Naive thymus-derived CD4-positive, alpha-beta T cell (primary cell): Measurements from ENCODE around the gene MTG1. TPM values are rescaled to one million over a fixed set of nuclear protein-coding genes. Genes with fewer than 3 reads are reported as not detected.
A peak's percentile ranks its signal among the peaks of the same experiment; 100 is the strongest.

Experiments
- ATAC-seq: fragments of 150-1000 bp; cut with Tn5 transposase; 2 replicates; pipeline ENCODE4 v1.10.0; 2021; ENCODE audit warnings: mild to moderate bottlenecking, moderate library complexity
- CTCF ChIA-PET: fragments of 350-600 bp; sonication (Branson Sonifier 250); formaldehyde crosslinking; loops from one replicate; lab custom pipeline; 2021; ENCODE audit warnings: antibody characterized with exemption; lab: Charles Lee
- POLR2A ChIA-PET: fragments of 350-600 bp; sonication (Branson Sonifier 250); formaldehyde crosslinking; loops from one replicate; lab custom pipeline; 2021; ENCODE audit warnings: antibody characterized with exemption, inconsistent platforms; lab: Charles Lee
- DNase-seq, 9 donors: peaks; one replicate each; pipeline versions ENCODE4 v3.0.0 to v3.0.0-alpha.2; 2020 to 2022; ENCODE audit warnings: mixed read lengths in 1 of 9
- H3K27ac ChIP-seq: one replicate; pipeline ENCODE4 v1.7.0; 2013; ENCODE audit warnings: mild to moderate bottlenecking, low read depth, low read length, moderate library complexity
- H3K27me3 ChIP-seq, 2 donors: one replicate each; pipeline ENCODE4 v1.7.0; 2013; ENCODE audit warnings: low read length in 2 of 2, mild to moderate bottlenecking in 2 of 2, moderate library complexity in 2 of 2; ENCODE audit not compliant: control insufficient read depth in 2 of 2, insufficient read depth in 2 of 2
- H3K36me3 ChIP-seq, 3 experiments: 1 replicate in 2 of 3; 2 replicates in 1 of 3; pipeline ENCODE4 v1.7.0; 2013; ENCODE audit warnings: low read length in 3 of 3, mild to moderate bottlenecking in 3 of 3, moderate library complexity in 1 of 3; ENCODE audit not compliant: insufficient read depth in 3 of 3, control insufficient read depth in 2 of 3
- H3K4me1 ChIP-seq, 2 donors: one replicate each; pipeline ENCODE4 v1.7.0; 2013; ENCODE audit warnings: low read length in 2 of 2, mild to moderate bottlenecking in 2 of 2, moderate library complexity in 1 of 2; ENCODE audit not compliant: control insufficient read depth in 2 of 2, insufficient read depth in 2 of 2
- H3K4me3 ChIP-seq: 2 replicates; pipeline ENCODE4 v1.7.0; 2013; ENCODE audit warnings: mild to moderate bottlenecking, low read length
- H3K9me3 ChIP-seq, 3 experiments: 1 replicate in 2 of 3; 2 replicates in 1 of 3; pipeline ENCODE4 v1.7.0; 2013; ENCODE audit warnings: low read length in 3 of 3; ENCODE audit not compliant: control insufficient read depth in 2 of 3
- H3K27ac Mint-ChIP-seq, 9 donors: one replicate each; pipeline ENCODE4 v1.8.0; 2020 to 2022; ENCODE audit warnings: mixed read lengths in 9 of 9, mild to moderate bottlenecking in 8 of 9, moderate library complexity in 5 of 9, inconsistent platforms in 2 of 9
- H3K27me3 Mint-ChIP-seq, 5 donors: one replicate each; pipeline ENCODE4 v1.8.0; 2021 to 2022; ENCODE audit warnings: mixed read lengths in 5 of 5, mild to moderate bottlenecking in 1 of 5
- H3K36me3 Mint-ChIP-seq, 5 donors: one replicate each; pipeline ENCODE4 v1.8.0; 2020 to 2022; ENCODE audit warnings: mixed read lengths in 5 of 5, mild to moderate bottlenecking in 3 of 5, inconsistent platforms in 1 of 5
- H3K4me1 Mint-ChIP-seq, 7 donors: one replicate each; pipeline ENCODE4 v1.8.0; 2020 to 2022; ENCODE audit warnings: mixed read lengths in 7 of 7, mild to moderate bottlenecking in 3 of 7, inconsistent platforms in 1 of 7
- H3K4me3 Mint-ChIP-seq, 10 donors: one replicate each; pipeline ENCODE4 v1.8.0; 2020 to 2022; ENCODE audit warnings: mild to moderate bottlenecking in 10 of 10, mixed read lengths in 10 of 10, moderate library complexity in 6 of 10, inconsistent platforms in 2 of 10
- H3K9me3 Mint-ChIP-seq, 11 donors: one replicate each; pipeline ENCODE4 v1.8.0; 2020 to 2022; ENCODE audit warnings: mixed read lengths in 11 of 11, mild to moderate bottlenecking in 4 of 11, inconsistent platforms in 1 of 11, moderate library complexity in 1 of 11
- intact Hi-C, 2 donors: fragments of 100-400 bp; cut with micrococcal nuclease; formaldehyde crosslinking; loops; one replicate each; pipeline ENCODE4 v1.15.1; 2023
- polyA plus RNA-seq, 2 donors: library from polyadenylated mRNA; unstranded; fragments of 300-500 nt; fragmentation: Illumina TruSeq; gene quantifications; one replicate each; pipeline ENCODE4 v1.2.3, GENCODE V29; 2021
- total RNA-seq, 6 experiments: library from RNA in 5 of 6; stranded (reverse) in 5 of 6; gene quantifications; 1 replicate in 5 of 6; 2 replicates in 1 of 6; pipeline ENCODE4 v1.2.3 and lab custom pipeline; 2021 to 2026

MTG1 gene
- total and polyA plus RNA-seq, 7 experiments from 2014 or later, result 25.6 to 67.1 (median 51.2) TPM

- H3K4me1 ChIP-seq, result peaks cover 0 to 3% of the 10 kb centered on the region in 2 donors
- Mint-ChIP-seq H3K4me1 (peaks cover 0 to 18% (median 10%) of the 10 kb centered on the region in 7 donors), H3K27ac (peak overlapping the region in 3 of 9 donors; percentile 14 to 65 (median 46)), H3K4me3 (peak overlapping the region; percentile 23 to 87 (median 57)), H3K9me3 (no peaks in the 10 kb centered on the region), H3K27me3 (peaks cover 0 to 14% (median 0%) of the 10 kb centered on the region in 5 donors), H3K36me3 (no peaks in the 10 kb centered on the region)
- no peaks in the 10 kb centered on the region for H3K27me3 ChIP-seq
- no peak overlapping the region for H3K4me3 ChIP-seq
- H3K9me3 ChIP-seq, result no peaks in the 10 kb centered on the region
- DNase-seq, result no peak
- ChIA-PET POLR2A (interaction anchor here (0.8 to 6.0 kb wide), 5 partner anchors 8 to 21 kb away, joined by 3 to 47 read pairs (median 3); partner anchors contain the start of gene MTG1), CTCF (interaction anchor here (0.8 to 1.1 kb wide), 2 partner anchors 41 to 59 kb away, joined by 3 to 4 read pairs; partner anchors contain the start of gene CALY)
- peaks cover 0 to 7% (median 0%) of the 10 kb centered on the region in 3 experiments for H3K36me3 ChIP-seq
- H3K27ac ChIP-seq, result no peak overlapping the region
- intact Hi-C loops, result loop anchor here (5.0 to 10.0 kb wide), 2 partner anchors 840 to 842 kb away; partner anchors contain the start of gene INPP5A (in 2 of the 2)
- no peak for ATAC-seq
Measured at GRCh38 chr10:133377025-133377817, 16.7 kb upstream of the MTG1 start.

DNA sequence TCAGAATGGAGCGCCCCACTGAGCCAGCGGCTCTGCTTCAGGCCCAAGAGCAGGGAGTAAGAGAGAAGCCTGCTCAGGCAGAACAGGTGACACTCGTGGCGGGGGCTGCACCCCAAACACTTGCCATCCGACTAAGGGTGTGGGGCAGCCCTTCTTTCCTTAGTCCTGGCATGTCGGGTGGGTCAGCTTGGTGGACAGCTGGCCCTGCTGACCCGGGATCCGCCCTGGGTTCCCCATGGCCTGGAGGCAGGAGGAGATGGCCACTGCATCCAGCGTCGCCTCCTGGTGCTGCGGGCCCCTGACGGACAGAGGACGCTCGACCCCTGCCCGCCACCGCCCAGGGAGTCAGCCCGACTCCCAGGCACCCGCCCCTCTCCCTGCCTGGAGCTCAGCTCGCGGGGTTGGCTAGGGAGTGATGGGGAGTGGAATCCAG lies 16.1 kb upstream of the MTG1 start:
- H3K9me3 Mint-ChIP-seq, result no peaks in the 10 kb centered on the region
- H3K4me1 Mint-ChIP-seq, result peaks cover 0 to 18% (median 10%) of the 10 kb centered on the region in 7 donors
- ATAC-seq (no peak), DNase-seq (no peak)
- Histone ChIP-seq H3K36me3 (peaks cover 0 to 7% (median 0%) of the 10 kb centered on the region in 3 experiments), H3K9me3 (no peaks in the 10 kb centered on the region), H3K27me3 (no peaks in the 10 kb centered on the region), H3K4me3 (peak overlapping the region; percentile 92), H3K4me1 (peaks cover 0 to 3% of the 10 kb centered on the region in 2 donors), H3K27ac (peak overlapping the region; percentile 37)
- ChIA-PET POLR2A (interaction anchor here (1.1 to 6.0 kb wide), 4 partner anchors 8 to 17 kb away, joined by 3 to 47 read pairs (median 4); partner anchors contain the start of gene MTG1), CTCF (interaction anchor here (0.8 to 1.1 kb wide), 2 partner anchors 41 to 59 kb away, joined by 3 to 4 read pairs; partner anchors contain the start of gene CALY)
- peak overlapping the region; percentile 82 to 90 (median 86) for H3K4me3 Mint-ChIP-seq
- peaks cover 0 to 14% (median 0%) of the 10 kb centered on the region in 5 donors for H3K27me3 Mint-ChIP-seq
- H3K36me3 Mint-ChIP-seq, result no peaks in the 10 kb centered on the region
- H3K27ac Mint-ChIP-seq, result peak overlapping the region in 3 of 9 donors; percentile 33 to 78 (median 75)
- intact Hi-C loops, result loop anchor here (1.0 to 10.0 kb wide), 8 partner anchors 12 to 843 kb away; partner anchors contain the start of genes FUOM (in 2 of the 2), INPP5A (in 2 of the 2) and MTG1 (in 1 of the 2)

GRCh38 chr10:133378251-133379096 lies 15.5 kb upstream of the MTG1 start:
- CTCF ChIA-PET, result interaction anchor here (0.8 to 1.1 kb wide), 2 partner anchors 42 to 60 kb away, joined by 3 to 4 read pairs; partner anchors contain the start of gene CALY
- peaks cover 0 to 3% of the 10 kb centered on the region in 2 donors for H3K4me1 ChIP-seq

DNA sequence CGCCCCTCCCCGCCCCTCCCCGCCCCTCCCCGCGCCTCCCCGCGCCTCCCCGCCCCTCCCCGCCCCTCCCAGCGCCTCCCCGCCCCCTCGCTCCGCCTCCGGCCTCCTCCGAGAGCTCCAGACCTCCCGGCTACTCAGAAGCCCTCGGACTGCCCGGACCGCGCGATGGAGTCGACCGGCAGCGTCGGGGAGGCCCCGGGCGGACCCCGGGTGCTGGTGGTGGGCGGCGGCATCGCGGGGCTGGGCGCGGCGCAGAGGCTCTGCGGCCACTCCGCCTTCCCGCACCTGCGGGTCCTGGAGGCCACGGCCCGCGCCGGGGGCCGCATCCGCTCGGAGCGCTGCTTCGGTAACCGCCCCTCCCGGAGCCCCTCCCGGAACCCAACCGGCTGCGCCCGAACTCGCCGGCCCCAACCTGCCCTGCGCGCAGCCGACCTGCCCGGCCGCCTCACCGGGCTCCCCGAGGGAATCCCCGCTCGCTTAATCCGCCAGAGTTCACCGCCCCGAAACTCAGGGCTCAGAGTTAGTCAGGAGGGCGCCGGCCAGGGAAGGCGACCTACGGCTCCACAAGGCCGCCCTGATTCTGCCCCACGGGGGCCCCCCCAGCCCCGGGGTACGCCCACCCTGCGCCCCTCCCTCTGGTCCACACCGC lies 14.7 kb upstream of the MTG1 start, which contains the start of gene PAOX:
PAOX (plus strand) TSS at position 111 of the 649 bp plus-strand sequence; CDS start at position 166, 55 bp downstream.
- intact Hi-C loops, result loop anchor here (1.0 to 10.0 kb wide), 6 partner anchors 10 to 844 kb away; partner anchors contain the start of genes INPP5A (in 2 of the 2) and MTG1 (in 1 of the 2)
- ChIA-PET CTCF (no interaction called here), POLR2A (interaction anchor here (1.4 to 6.0 kb wide), 2 partner anchors 10 to 14 kb away, joined by 4 to 47 read pairs; no protein-coding TSS in a partner anchor)
- Mint-ChIP-seq H3K36me3 (no peaks in the 10 kb centered on the region), H3K27ac (peak within 1 kb of the TSS in 5 of 9 donors; percentile 33 to 84 (median 75)), H3K9me3 (no peaks in the 10 kb centered on the region), H3K4me3 (peak within 1 kb of the TSS; percentile 82 to 90 (median 86)), H3K27me3 (peaks cover 0 to 11% (median 0%) of the 10 kb centered on the region in 5 donors), H3K4me1 (peaks cover 0 to 14% (median 7%) of the 10 kb centered on the region in 7 donors)
- peak in 8 of 9 donors; percentile 44 to 74 (median 54) for DNase-seq
- Histone ChIP-seq H3K9me3 (no peaks in the 10 kb centered on the region), H3K27me3 (no peaks in the 10 kb centered on the region), H3K36me3 (peaks cover 0 to 4% (median 0%) of the 10 kb centered on the region in 3 experiments), H3K4me1 (peaks cover 0 to 3% of the 10 kb centered on the region in 2 donors), H3K4me3 (peak within 1 kb of the TSS; percentile 92), H3K27ac (peak within 1 kb of the TSS; percentile 69)
- ATAC-seq, result peak; percentile 65

More at GRCh38 chr10:133378251-133379096, 15.5 kb upstream of the MTG1 start:
- intact Hi-C loops, result loop anchor here (1.0 to 10.0 kb wide), 9 partner anchors 11 to 844 kb away; partner anchors contain the start of genes FUOM (in 2 of the 2), INPP5A (in 2 of the 2) and MTG1 (in 2 of the 2)
- Mint-ChIP-seq H3K27ac (peak overlapping the region in 5 of 9 donors; percentile 33 to 84 (median 75)), H3K4me1 (peaks cover 0 to 18% (median 10%) of the 10 kb centered on the region in 7 donors), H3K4me3 (peak overlapping the region; percentile 82 to 90 (median 86)), H3K27me3 (peaks cover 0 to 14% (median 0%) of the 10 kb centered on the region in 5 donors), H3K9me3 (no peaks in the 10 kb centered on the region), H3K36me3 (no peaks in the 10 kb centered on the region)
- Histone ChIP-seq H3K9me3 (no peaks in the 10 kb centered on the region), H3K27me3 (no peaks in the 10 kb centered on the region), H3K27ac (peak overlapping the region; percentile 69), H3K36me3 (peaks cover 0 to 4% (median 0%) of the 10 kb centered on the region in 3 experiments), H3K4me3 (peak overlapping the region; percentile 92)
- POLR2A ChIA-PET, result interaction anchor here (1.1 to 6.0 kb wide), 4 partner anchors 9 to 16 kb away, joined by 3 to 47 read pairs (median 4); partner anchors contain the start of gene MTG1
- peak; percentile 73 for ATAC-seq
- peak in 8 of 9 donors; percentile 51 to 78 (median 59) for DNase-seq
